Measurements from ENCODE around the gene TMEM164.

DNA sequence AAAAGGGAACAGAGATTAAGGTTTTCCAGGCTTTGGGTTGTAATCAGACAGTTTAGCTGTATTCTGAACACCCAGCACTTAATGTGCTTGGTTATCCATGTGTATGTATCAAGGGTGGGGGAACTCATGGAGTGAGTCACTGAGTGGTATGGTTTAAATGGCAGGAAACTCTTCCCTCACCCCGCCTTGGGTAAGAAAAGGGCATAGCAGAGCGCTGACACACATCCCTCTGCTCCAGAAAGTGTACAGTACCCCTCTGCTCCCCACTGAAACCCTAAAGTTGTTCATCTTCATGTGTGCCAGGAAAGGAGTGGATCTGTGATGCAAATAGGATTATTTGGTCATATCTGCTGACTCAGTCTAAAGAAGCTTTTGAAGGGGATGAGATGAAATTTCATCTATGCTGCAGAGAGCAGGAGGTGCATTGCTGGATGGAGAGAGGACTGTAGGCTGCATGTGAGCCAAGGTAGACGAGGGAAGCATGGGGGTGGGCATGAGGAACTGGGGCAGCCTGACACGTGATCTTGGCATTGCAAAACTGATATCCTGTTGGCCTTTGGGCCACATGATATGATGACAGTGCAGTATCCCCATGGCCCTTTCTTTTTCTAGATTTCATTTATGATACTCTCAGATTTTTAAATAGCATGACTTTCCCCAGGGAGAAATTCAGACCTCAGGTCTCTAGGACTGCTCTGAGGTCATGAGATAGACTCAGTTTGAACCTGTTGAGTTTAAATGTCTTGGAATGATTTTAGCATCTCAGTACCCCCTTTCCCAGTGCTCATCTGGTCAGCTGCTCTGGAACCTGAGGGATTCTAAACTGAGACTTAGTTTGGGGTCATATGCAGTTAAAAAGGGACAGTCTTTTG lies 84.8 kb downstream of the TMEM164 start:
- TF ChIP-seq, protein P1, sequence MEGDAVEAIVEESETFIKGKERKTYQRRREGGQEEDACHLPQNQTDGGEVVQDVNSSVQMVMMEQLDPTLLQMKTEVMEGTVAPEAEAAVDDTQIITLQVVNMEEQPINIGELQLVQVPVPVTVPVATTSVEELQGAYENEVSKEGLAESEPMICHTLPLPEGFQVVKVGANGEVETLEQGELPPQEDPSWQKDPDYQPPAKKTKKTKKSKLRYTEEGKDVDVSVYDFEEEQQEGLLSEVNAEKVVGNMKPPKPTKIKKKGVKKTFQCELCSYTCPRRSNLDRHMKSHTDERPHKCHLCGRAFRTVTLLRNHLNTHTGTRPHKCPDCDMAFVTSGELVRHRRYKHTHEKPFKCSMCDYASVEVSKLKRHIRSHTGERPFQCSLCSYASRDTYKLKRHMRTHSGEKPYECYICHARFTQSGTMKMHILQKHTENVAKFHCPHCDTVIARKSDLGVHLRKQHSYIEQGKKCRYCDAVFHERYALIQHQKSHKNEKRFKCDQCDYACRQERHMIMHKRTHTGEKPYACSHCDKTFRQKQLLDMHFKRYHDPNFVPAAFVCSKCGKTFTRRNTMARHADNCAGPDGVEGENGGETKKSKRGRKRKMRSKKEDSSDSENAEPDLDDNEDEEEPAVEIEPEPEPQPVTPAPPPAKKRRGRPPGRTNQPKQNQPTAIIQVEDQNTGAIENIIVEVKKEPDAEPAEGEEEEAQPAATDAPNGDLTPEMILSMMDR (IDR thresholded peaks at IDR 0.05), result no peak
- TF ChIP-seq POLR2A (IDR thresholded peaks at IDR 0.05; ENCODE audit: low read depth) (no peak), EP300 (IDR thresholded peaks at IDR 0.05) (no peak)
